Retina (tissue), 1 donor: ENCODE results near the gene PLAAT3.
"Not testable (repeated sequence)": the region's sequence is repeated elsewhere in the genome, so short reads cannot be mapped to it uniquely, and the experiment has no call there.

ENCODE experiments used
- DNase-seq: peaks from one replicate; pipeline ENCODE4 v3.0.0-alpha.2; 2016

Gene PLAAT3

DNA sequence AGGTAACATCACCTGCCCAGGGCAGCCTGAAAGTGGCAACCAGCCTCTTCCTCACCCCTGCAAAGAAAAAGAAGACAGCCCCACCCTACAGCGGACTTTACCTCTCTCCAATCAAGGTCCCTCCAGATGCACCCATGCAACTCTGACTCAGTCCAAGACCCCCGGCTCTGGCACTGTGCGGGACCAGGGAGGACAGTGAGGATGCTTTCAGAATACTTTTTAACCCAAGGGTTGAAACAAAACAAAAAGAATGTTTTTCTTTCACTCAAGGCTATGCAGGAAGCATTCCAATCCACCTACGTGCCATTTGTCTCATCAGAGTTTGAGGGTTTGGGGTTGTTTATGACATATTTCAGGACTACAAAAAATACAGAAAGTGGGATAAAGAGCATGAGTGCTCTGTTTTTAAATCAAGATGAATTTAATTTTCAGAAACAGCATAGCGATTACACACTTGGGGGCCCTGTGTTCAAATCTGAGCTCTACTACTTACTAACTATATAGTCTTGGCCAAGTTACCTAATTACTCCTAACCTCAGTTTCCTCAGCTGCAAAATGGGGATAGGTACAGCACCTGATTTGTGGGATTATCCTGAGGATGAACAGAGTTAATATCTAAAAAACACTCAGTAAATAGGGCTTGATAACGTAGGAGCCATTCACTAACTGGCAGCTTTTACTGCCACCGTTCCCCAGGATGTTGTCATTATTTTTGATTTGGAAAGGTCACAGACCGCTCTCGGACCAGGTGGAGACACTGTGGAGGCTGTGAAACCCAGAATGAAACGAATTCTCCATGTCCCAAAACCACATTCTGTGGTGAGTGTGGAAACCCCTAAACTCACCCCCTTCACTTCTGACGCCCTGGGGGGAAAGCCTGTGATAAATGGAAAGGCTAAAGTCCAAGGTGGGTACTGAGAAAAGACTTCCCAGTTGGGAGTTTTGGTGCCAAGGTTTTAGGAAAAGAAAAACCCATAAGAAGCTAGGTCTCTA, 5.6 kb downstream of the PLAAT3 start:
- DNase-seq, result no peak

GRCh38 chr11:63603180-63603518, 11.1 kb downstream of the PLAAT3 start:
- peak; percentile 29 for DNase-seq

- not testable (repeated sequence) for DNase-seq
Observed at GRCh38 chr11:63602290-63603179, 11.7 kb downstream of the PLAAT3 start.

DNA sequence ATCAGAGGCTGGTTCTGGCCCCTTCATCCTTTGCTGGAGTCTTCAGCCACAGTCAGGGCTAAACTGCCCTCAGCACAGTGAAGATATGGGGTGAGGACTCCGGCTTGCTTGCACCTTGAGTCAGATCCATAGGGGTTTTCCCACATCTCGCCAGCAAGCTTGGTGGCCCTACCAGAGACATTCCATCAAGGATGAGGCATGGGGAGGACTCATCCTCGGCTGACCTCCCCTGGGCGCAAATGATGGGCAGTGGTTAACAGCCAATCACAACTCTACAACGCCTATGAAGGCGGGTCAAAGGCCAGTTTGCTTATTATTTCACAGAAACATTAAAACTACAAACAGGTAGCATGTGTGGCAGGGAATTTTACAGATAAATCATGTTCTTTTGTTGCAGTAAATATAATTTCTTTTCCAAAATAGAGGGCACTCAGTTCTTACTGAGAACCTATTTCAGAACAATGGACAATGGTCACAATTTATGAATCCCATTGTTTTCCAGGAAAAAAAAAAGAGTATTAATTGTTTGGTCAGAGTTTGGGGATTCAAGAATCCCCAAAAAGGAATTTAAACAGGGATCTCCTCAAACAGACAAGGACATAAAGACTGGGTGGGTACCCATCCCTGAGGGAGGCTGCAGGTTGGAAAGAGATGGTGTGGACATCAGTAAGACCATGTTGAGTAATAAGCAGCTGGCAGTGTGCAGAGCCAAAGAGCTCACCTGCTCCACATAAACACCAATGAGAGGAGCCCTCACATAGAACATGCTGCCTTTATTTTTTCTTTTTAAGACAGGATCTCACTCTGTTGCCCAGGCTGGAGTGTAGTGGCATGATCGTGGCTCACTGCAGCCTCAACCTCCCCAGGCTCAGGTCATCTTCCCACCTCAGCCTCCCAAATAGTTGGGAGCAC, 14.8 kb downstream of the PLAAT3 start:
- DNase-seq, result no peak

DNA sequence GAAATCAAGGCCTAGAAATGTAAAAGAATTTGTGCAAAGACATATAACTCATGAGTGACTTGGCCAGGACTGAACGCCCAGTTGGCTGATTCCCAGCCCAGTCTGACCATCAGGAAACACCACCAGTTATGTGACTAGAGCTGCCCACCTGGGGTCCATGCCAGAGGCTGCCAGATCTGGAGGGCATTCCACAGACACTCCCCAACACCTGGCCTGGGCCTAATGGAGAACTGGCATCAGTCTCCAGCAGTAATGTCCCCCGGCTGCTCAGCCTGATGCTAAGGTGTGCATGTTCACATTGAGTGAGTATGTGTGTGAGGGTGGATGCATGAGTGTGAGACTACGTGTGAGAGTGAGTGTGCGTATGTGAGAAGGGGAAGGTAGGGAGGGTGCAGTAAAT, 15.7 kb downstream of the PLAAT3 start:
- DNase-seq, result no peak

- DNase-seq, result no peak
Observed at GRCh38 chr11:63595296-63595695, 18.9 kb downstream of the PLAAT3 start.

DNA sequence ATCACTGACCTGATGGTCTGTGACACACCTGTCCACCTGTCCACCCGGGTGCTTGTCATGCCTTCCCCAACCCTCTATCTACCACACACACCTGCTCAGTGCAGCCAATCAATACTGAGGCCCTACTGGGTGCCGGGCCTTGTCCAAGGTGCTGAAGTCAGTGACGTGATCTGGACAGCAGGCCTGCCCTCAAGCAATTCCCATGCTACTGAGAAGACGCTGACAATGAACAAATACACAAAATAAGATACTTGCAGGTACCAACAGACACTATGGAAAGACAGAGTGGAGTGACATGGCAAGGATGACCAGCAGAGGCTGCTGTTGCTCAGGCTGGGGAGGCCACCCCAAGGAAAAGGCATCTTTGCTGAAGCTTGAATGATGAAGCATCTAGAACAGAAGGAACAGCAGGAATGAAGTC, 21.2 kb downstream of the PLAAT3 start:
- DNase-seq, result no peak

DNA sequence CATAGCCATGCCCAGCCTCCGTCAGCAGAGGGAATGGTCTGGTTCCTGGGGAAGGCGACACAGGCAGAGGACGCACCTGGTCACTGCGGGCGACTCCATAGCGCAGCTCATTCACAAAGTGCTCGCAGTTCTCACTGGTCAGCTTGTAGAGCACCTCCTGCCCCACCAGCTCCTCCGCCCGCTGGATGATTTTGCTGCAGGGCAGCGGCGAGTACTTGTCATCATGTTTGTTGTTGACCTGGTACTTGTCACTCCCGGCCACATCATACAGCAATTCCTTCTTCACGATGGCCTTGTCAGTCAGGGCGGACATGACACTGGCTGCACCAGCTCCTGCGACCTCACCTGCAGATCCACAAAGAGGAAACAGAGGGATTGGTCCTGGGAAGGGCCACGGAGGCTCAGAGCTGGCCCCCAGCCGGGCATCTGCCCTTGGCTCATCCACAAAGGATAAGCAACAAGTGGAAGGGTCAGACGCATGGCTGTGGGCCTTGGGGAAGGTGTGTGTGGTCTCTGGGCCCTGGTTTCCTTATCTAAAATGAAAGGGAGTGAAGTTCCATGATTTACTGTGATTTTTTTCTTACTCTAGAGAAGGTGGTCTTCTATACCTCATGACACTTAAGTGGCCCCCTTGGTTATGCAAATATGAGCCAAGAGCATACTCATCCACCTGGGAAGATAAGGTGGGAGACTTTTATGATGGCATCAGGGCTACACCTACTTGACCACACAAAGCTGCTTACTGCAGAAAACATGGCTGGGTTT, 24.0 kb downstream of the PLAAT3 start:
- DNase-seq, result no peak

DNA sequence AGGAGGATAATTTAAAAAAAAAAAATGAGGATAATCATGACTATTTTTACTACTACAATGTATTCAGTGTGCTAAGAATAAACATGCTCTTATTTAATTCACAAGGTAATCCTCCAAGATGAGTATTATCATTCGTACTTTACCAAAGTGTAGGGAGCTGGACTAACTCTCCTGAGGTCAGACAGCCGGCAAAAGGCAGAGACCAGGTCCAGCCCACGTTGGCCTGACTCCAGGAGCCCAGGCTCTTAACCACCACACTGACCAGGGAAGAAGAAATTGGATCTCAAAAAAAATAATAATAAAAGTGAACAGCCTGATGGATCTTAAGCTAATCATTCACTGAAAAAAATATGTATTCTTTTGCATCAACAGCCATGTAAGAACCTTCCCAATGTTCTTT, 25.2 kb downstream of the PLAAT3 start:
- DNase-seq, result no peak

DNA sequence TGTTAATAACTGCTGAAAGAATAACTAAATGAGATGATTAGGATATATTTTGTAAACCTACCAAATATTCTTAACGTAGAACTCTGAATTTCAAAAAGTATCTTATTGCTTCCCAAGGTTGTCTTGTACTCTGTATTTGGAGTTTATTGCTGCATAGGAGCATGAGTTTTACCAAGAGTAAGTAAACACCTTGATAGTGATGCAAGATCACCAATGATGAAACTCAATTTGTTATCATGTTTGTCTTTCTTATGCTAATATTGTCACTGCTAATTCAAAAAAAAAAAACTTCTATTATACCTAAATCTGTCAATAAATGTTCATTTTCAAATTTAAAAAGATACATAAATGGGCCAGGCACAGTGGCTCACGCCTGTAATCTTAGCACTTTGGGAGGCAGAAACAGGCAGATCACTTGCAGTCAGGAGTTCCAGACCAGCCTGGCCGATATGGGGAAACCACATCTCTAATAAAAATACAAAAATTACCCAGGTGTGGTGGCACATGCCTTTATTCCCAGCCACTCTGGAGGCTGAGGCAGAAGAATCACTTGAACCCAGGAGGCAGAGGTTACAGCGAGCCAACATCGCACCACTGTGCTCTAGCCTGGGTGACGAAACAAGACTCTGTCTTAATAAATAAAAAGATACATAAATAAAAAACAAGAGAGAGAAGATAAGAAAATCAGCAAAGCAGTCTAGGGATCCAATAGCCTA, 27.6 kb downstream of the PLAAT3 start:
- no peak for DNase-seq

- DNase-seq, result no peak
Observed at GRCh38 chr11:63583357-63583677, 30.9 kb downstream of the PLAAT3 start.

GRCh38 chr11:63581224-63581623, 33.0 kb downstream of the PLAAT3 start:
- DNase-seq, result not testable (repeated sequence)

DNA sequence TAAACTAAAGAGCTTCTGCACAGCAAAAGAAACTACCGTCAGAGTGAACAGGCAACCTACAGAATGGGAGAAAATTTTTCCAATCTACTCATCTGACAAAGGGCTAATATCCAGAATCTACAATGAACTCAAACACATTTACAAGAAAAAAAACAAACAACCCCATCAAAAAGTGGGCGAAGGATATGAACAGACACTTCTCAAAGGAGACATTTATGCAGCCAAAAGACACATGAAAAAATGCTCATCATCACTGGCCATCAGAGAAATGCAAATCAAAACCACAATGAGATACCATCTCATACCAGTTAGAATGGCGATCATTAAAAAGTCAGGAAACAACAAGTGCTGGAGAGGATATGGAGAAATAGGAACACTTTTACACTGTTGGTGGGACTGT, 35.4 kb downstream of the PLAAT3 start:
- DNase-seq, result not testable (repeated sequence)

DNA sequence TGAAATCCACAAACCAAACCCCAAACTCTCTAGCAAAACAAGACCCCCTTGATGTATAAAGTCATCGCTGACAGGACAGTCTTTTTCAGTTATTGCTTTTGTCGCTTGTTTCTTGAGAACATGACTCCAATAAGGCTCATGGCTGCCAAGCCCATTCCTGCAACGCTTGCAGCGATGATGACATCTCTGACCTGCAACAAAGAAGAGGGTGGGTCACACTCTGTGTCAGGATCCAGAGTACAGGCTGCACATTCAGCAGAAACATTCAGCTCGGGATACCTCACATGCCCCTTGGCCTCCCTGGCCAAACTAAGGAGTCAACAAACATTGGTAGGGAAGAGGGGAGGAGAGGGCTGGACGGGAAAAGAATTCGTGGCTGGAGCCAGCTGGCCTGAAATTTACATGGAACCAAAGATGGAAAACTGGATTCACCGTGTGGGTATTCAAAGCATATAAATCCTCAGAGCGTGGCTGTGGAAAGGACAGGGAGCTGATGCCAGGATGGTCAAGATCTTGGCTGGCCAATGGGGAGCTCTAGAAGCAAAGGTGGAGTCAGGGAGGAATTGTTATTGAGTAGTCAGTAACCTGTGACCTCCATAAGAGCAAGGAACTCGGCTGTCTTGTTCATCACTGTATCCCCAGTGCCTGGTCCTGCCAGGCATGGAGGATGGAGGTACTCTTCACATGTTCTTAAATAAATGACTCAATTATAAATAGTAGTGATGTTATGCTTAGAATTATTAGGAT, 39.2 kb downstream of the PLAAT3 start:
- no peak for DNase-seq

GRCh38 chr11:63573881-63574855, 40.1 kb downstream of the PLAAT3 start:
- peak; percentile 12 for DNase-seq

DNA sequence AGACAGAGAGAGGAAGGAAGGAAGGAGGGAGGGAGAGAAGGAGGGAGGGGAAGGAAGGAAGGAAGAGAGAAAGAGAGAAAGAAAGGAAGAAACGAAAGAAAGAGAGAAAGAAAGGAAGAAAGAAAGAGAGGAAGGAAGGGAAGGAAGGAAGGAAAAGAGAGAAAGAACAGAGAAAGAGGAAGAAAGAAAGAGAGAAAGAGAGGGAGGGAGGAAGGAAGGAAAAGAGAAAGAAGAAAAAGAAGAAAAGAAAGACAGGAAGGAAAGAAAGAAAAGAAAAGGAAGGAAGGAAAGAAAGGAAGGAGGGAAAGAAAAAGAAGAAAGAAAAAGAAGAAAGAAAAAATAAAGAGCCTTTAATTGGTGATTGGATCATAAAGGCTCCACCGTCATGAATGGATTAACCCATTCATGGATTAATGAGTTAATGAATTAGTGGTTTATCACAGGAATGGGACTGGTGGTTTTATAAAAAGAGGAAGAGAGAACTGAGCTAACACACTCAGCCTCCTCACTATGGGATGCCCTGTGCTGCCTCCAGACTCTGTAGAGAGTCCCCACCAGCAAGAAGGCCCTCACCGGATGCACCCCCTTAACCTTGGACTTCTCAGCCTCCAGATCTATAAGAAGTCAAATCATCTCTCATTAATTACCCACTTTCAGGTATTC, 42.1 kb downstream of the PLAAT3 start:
- no peak for DNase-seq

GRCh38 chr11:63569570-63569969, 44.7 kb downstream of the PLAAT3 start:
- DNase-seq, result no peak

DNA sequence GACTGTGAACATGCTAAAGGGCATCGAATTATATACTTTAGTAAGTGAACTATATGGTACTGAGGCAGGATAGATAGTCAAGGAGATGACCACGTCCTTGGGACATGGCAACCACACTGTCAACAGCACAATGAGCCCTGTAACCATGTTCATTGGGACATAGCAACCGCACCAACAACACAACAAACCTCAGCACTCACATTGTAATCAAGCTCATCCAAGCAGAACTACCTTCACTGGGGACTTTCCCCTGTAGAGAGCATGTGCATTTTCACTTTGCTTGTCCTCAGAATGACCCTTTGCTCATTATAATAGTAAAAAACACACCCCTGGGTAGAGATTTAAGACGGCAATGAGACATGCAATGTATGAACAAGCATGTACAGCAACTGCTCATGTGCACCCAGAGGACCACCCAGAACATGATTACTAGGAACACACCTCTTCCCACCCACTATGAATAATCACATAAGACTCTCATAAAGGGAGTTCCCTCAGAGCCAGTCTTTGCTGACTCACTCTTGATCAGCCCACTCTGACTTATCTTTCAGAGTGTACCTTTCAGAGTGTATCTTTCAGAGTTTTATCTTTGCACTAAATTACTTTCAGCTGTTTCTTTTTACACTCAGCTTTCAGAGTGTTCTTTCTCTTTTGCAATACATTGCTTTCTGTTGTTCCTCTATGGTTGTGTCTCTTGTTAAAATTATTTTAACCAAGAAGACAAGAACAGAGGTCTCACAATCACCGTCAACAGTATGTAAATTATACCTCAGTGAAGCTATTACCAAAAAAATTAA, 47.0 kb downstream of the PLAAT3 start:
- peak; percentile 22 for DNase-seq
